K562 (cell line): Measurements from ENCODE around the gene NANS. TPM values are rescaled to one million over a fixed set of nuclear protein-coding genes. Genes with fewer than 3 reads are reported as not detected.

Experiments
- ATF4 ChIP-seq: fragments of 450-650 bp; formaldehyde crosslinking; IDR thresholded peaks from 2 replicates; pipeline ENCODE4 v1.4.0; 2022; ENCODE audit warnings: mild to moderate bottlenecking, moderate library complexity
- CAMTA2 ChIP-seq: fragments of 250-450 bp; sonication (Bioruptor Pico); conservative IDR thresholded peaks from 2 replicates; pipeline ENCODE4 v1.5.1; 2022
- CHD1 ChIP-seq: fragments of 200-600 bp; sonication (generic); IDR thresholded peaks from one replicate; pipeline ENCODE4 v1.6.1; 2012; ENCODE audit warnings: mild to moderate bottlenecking, moderate library complexity, low read length, inconsistent platforms
- EZH2 ChIP-seq: IDR thresholded peaks from 2 replicates; pipeline ENCODE4 v1.6.1; 2012; ENCODE audit warnings: low read depth, mild to moderate bottlenecking, inconsistent platforms, low read length, borderline replicate concordance
- KDM1A ChIP-seq, 2 experiments: fragments of 450-650 bp; IDR thresholded peaks; 2 replicates each; pipeline ENCODE4 v1.6.1; 2016; ENCODE audit warnings: mild to moderate bottlenecking in 2 of 2
- MAZ ChIP-seq, 2 experiments: fragments of 450-650 bp in 1 of 2; sonication (generic) in 1 of 2; formaldehyde crosslinking; IDR thresholded peaks in 1 of 2; conservative IDR thresholded peaks in 1 of 2; 2 replicates each; pipeline versions ENCODE4 v1.4.0 to v1.5.0; 2020; ENCODE audit warnings: mild to moderate bottlenecking in 1 of 2, missing genetic modification reagents in 1 of 2
- MNT ChIP-seq, 2 experiments: fragments of 450-650 bp; conservative IDR thresholded peaks; 2 replicates each; pipeline ENCODE4 v1.6.1; 2017; ENCODE audit warnings: mild to moderate bottlenecking in 2 of 2, moderate library complexity in 2 of 2
- NFXL1 ChIP-seq: fragments of 450-650 bp; formaldehyde crosslinking; IDR thresholded peaks from 2 replicates; pipeline ENCODE4 v1.4.0; 2021; ENCODE audit warnings: mild to moderate bottlenecking
- PHTF2 ChIP-seq: fragments of 250-450 bp; sonication (Bioruptor Pico); IDR thresholded peaks from 2 replicates; pipeline ENCODE4 v1.5.0; 2021; ENCODE audit warnings: mild to moderate bottlenecking
- SP1 ChIP-seq: sonication (generic); formaldehyde crosslinking; IDR thresholded peaks from 2 replicates; pipeline ENCODE4 v1.8.1; 2022; ENCODE audit warnings: mild to moderate bottlenecking, missing genetic modification reagents
- SRSF1 ChIP-seq: fragments of 200-400 bp; formaldehyde crosslinking; IDR thresholded peaks from 2 replicates; pipeline ENCODE4 v1.6.1; 2017; ENCODE audit warnings: mild to moderate bottlenecking, low read depth, low read length, moderate library complexity
- TRIM28 ChIP-seq: fragments of 450-650 bp; IDR thresholded peaks from 2 replicates; pipeline ENCODE4 v1.6.1; 2017
- U2AF1 ChIP-seq: fragments of 200-400 bp; formaldehyde crosslinking; optimal IDR thresholded peaks from 2 replicates; pipeline ENCODE3; 2017; ENCODE audit warnings: mild to moderate bottlenecking, low read depth, low read length, moderate library complexity
- ZBTB11 ChIP-seq, 3 experiments: fragments of 200-800 bp in 1 of 3; fragments of 250-450 bp in 1 of 3; fragments of 450-650 bp in 1 of 3; sonication (Bioruptor Pico) in 1 of 3; sonication (Bioruptor generic) in 1 of 3; formaldehyde crosslinking in 1 of 3; IDR thresholded peaks; 2 replicates each; pipeline versions ENCODE4 v1.6.1 to v1.8.0; 2016 to 2022; ENCODE audit warnings: mild to moderate bottlenecking in 2 of 3, missing genetic modification characterization in 2 of 3, missing compliant biosample characterization in 1 of 3, moderate library complexity in 1 of 3
- ZNF263 ChIP-seq: sonication (generic); formaldehyde crosslinking; IDR thresholded peaks from 2 replicates; pipeline ENCODE4 v1.8.0; 2022; ENCODE audit warnings: mild to moderate bottlenecking, missing genetic modification reagents, borderline replicate concordance
- ZNF282 ChIP-seq: sonication (generic); formaldehyde crosslinking; IDR thresholded peaks from 2 replicates; pipeline ENCODE4 v1.8.1; 2023; ENCODE audit warnings: missing genetic modification reagents
- ZNF780A ChIP-seq: fragments of 250-450 bp; sonication (Bioruptor Pico); IDR thresholded peaks from 2 replicates; pipeline ENCODE4 v1.5.0; 2021; ENCODE audit warnings: mild to moderate bottlenecking
- polyA plus RNA-seq, 8 experiments: library from polyadenylated mRNA; depleted of rRNA in 4 of 8; stranded (reverse) in 5 of 8; unstranded in 3 of 8; fragments of >200 nt; fragmentation: Nextera tagmentation in 2 of 8; fragmentation: Illumina TruSeq in 1 of 8; extraction: Ambion mirVana in 2 of 8; extraction: Trizol in 1 of 8; gene quantifications; 2 replicates each; pipeline versions ENCODE4 v1.2.1 to v1.2.3, GENCODE V29; 2011 to 2014; ENCODE audit warnings: inconsistent platforms in 1 of 8, missing spikeins in 1 of 8
- total RNA-seq, 7 experiments: library from RNA; depleted of rRNA in 6 of 7; stranded (reverse); fragments of >200 nt in 6 of 7; fragmentation: Illumina TruSeq in 2 of 7; extraction: Trizol in 2 of 7; gene quantifications; 2 replicates each; pipeline versions ENCODE4 v1.2.1 to v1.2.3, GENCODE V29; 2011 to 2021; ENCODE audit warnings: low replicate concordance in 1 of 7
- TF ChIP-seq, protein P1 (sequence below): sonication (generic); formaldehyde crosslinking; IDR thresholded peaks from 2 replicates; pipeline ENCODE4 v1.8.0; 2022; ENCODE audit warnings: mild to moderate bottlenecking, low read depth, missing genetic modification reagents
- TF ChIP-seq, protein P2 (sequence below): fragments of 450-650 bp; formaldehyde crosslinking; IDR thresholded peaks from 2 replicates; pipeline ENCODE4 v1.4.0; 2020; ENCODE audit warnings: mild to moderate bottlenecking, mixed read lengths

Gene NANS
- total and polyA plus RNA-seq, 9 of the 15 experiments (the other 6 are each of a cell fraction or from before 2014, with no cell fraction given) = 37.1 to 181 (median 137) TPM

DNA sequence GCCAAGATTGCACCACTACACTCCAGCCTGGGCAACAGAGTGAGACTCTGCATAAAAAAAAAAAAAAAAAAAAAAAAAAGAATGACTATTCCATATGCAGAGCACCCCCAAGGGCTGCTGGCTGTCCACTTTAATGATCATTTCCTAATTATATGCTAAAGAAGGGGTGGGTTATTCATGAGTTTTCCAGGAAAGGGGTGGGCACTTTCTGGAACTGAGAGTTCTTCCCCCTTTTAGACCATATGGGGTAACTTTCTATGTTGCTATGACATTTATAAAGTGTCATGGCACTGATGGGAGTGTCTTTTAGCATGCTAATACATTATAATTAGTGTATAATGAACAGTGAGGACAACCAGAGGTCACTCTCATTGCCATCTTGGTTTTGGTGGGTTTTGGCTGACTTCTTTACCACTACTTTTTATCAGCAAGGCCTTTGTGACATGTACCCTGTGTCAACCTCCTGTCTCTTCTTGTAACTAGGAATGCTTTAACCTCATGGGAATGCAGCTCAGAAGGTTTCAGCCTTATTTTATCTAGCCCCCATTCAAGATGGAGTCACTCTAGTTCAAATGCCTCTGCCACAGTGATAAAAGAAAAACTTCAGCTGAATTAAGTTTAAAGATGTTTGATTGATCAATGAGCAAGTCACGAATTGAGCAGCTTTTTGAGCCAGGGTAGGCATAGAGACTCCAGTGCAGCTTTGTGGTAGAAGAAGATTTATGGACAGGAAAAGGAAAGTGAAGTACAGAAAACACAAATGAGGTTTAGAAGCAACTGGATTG lies 7.1 kb upstream of the NANS start (continued):
- TF ChIP-seq CAMTA2 (CRISPR knock-in tag) = no peak
- no peak for TF ChIP-seq ZNF282 (CRISPR knock-in tag)
- no peak for TF ChIP-seq EZH2
- TF ChIP-seq ZBTB11 (CRISPR knock-in tag; IDR thresholded peaks at IDR 0.05) = peak in 1 of 3 experiments; percentile 63; a peak in 1 of 6 replicates
- TF ChIP-seq MNT (conservative IDR thresholded peaks at IDR 0.05) = no peak
- TF ChIP-seq U2AF1 = no peak
- TF ChIP-seq MAZ (CRISPR knock-in tag; conservative IDR thresholded peaks at IDR 0.05 in 1 of 2, IDR thresholded peaks at IDR 0.05 in 1 of 2) = no peak
- no peak for TF ChIP-seq PHTF2 (CRISPR knock-in tag)
- TF ChIP-seq SRSF1 = no peak
- TF ChIP-seq, protein P1, sequence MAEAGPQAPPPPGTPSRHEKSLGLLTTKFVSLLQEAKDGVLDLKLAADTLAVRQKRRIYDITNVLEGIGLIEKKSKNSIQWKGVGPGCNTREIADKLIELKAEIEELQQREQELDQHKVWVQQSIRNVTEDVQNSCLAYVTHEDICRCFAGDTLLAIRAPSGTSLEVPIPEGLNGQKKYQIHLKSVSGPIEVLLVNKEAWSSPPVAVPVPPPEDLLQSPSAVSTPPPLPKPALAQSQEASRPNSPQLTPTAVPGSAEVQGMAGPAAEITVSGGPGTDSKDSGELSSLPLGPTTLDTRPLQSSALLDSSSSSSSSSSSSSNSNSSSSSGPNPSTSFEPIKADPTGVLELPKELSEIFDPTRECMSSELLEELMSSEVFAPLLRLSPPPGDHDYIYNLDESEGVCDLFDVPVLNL (CRISPR knock-in tag) = no peak
- no peak for TF ChIP-seq TRIM28
- no peak for TF ChIP-seq NFXL1 (CRISPR knock-in tag)
- TF ChIP-seq ZNF263 (CRISPR knock-in tag) = no peak
- no peak for TF ChIP-seq SP1 (CRISPR knock-in tag)
- TF ChIP-seq, protein P2, sequence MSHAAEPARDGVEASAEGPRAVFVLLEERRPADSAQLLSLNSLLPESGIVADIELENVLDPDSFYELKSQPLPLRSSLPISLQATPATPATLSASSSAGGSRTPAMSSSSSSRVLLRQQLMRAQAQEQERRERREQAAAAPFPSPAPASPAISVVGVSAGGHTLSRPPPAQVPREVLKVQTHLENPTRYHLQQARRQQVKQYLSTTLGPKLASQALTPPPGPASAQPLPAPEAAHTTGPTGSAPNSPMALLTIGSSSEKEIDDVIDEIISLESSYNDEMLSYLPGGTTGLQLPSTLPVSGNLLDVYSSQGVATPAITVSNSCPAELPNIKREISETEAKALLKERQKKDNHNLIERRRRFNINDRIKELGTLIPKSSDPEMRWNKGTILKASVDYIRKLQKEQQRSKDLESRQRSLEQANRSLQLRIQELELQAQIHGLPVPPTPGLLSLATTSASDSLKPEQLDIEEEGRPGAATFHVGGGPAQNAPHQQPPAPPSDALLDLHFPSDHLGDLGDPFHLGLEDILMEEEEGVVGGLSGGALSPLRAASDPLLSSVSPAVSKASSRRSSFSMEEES (CRISPR knock-in tag) = no peak
- TF ChIP-seq KDM1A (IDR thresholded peaks at IDR 0.05) = no peak
- no peak for TF ChIP-seq CHD1
- TF ChIP-seq ZNF780A (CRISPR knock-in tag) = no peak
- TF ChIP-seq ATF4 = no peak
